GM12891 (cell line): ENCODE measurements around the gene RNASE7.

Experiments used
- POLR2A ChIP-seq: IDR thresholded peaks from 2 replicates; pipeline ENCODE4 v1.6.1; 2011; ENCODE audit warnings: low read depth, low read length, control low read depth
- SPI1 ChIP-seq: IDR thresholded peaks from 2 replicates; pipeline ENCODE4 v1.6.1; 2011; ENCODE audit warnings: low read depth, low read length, control low read depth
- TAF1 ChIP-seq: IDR thresholded peaks from 2 replicates; pipeline ENCODE4 v1.6.1; 2011; ENCODE audit warnings: low read depth, low read length, control low read depth

DNA sequence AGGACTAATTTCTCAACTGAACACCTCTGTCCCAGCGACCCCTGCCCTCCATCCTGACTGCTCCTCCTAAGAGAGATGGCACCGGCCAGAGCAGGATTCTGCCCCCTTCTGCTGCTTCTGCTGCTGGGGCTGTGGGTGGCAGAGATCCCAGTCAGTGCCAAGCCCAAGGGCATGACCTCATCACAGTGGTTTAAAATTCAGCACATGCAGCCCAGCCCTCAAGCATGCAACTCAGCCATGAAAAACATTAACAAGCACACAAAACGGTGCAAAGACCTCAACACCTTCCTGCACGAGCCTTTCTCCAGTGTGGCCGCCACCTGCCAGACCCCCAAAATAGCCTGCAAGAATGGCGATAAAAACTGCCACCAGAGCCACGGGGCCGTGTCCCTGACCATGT is 756 bp downstream of the RNASE7 start:
- TF ChIP-seq POLR2A, result no peak
- no peak for TF ChIP-seq TAF1
- no peak for TF ChIP-seq SPI1
